Activated T-cell treated with anti-CD3 and anti-CD28 coated beads, Interleukin-2, amount 50 U/mL, for 72 hours (primary cell): Measurements from ENCODE around the gene LMBR1. TPM values are rescaled to one million over a fixed set of nuclear protein-coding genes. Genes with fewer than 3 reads are reported as not detected.
A peak's percentile ranks its signal among the peaks of the same experiment; 100 is the strongest.

Experiments
- ATAC-seq, 2 donors: fragments of 150-1000 bp; cut with Tn5 transposase; replicated peaks in 1 of 2; 2 replicates each; pipeline ENCODE4 v1.10.0; 2021; ENCODE audit warnings: moderate library complexity in 2 of 2, mild to moderate bottlenecking in 1 of 2
- DNase-seq, 2 donors: peaks; one replicate each; pipeline ENCODE4 v3.0.0; 2021 to 2022; ENCODE audit warnings: mixed read lengths in 1 of 2
- H3K27ac Mint-ChIP-seq: one replicate; pipeline ENCODE4 v1.8.0; 2022; ENCODE audit warnings: mild to moderate bottlenecking, moderate library complexity, mixed read lengths
- H3K27me3 Mint-ChIP-seq: one replicate; pipeline ENCODE4 v1.8.0; 2022; ENCODE audit warnings: low read depth, mixed read lengths
- H3K36me3 Mint-ChIP-seq, 2 donors: one replicate each; pipeline ENCODE4 v1.8.0; 2022; ENCODE audit warnings: mixed read lengths in 2 of 2, mild to moderate bottlenecking in 1 of 2; ENCODE audit not compliant: insufficient read depth in 2 of 2
- H3K4me1 Mint-ChIP-seq: one replicate; pipeline ENCODE4 v1.8.0; 2022; ENCODE audit warnings: low read depth, mixed read lengths
- H3K4me3 Mint-ChIP-seq, 2 donors: one replicate each; pipeline ENCODE4 v1.8.0; 2022; ENCODE audit warnings: mild to moderate bottlenecking in 2 of 2, mixed read lengths in 2 of 2, moderate library complexity in 2 of 2
- H3K9me3 Mint-ChIP-seq, 2 donors: one replicate each; pipeline ENCODE4 v1.8.0; 2022; ENCODE audit warnings: mixed read lengths in 2 of 2
- total RNA-seq, 2 donors: library from RNA; stranded (reverse); gene quantifications; one replicate each; pipeline ENCODE4 v1.2.3, GENCODE V29; 2022

The LMBR1 gene
- total RNA-seq, 2 donors from 2014 or later, result 88.2 to 88.6 TPM

DNA sequence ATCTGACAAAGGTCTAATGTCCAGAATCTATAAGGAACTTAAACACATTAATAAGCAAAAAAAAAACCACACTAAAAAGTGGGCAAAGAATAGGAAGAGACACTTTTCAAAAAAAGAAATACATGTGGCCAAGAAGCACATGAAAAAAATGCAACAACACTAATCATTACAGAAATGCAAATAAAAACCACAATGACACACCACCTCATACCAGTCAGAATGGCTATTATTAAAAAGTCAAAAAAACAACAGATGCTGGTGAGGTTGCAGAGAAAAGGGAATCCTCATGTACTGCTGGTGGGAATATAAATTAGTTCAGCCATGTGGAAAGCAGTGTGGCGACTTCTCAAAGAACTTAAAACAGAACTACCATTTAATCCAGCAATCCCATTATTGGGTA, 119.0 kb downstream of the LMBR1 start:
- no peak for ATAC-seq
- peaks cover 9 to 28% of the 10 kb centered on the region in 2 donors for H3K36me3 Mint-ChIP-seq
- no peak overlapping the region for H3K27ac Mint-ChIP-seq
- no peak for DNase-seq
- H3K27me3 Mint-ChIP-seq, result no peaks in the 10 kb centered on the region
- H3K4me1 Mint-ChIP-seq, result peaks cover 74% of the 10 kb centered on the region
- peak overlapping the region in 1 of 2 donors; percentile 3 for H3K4me3 Mint-ChIP-seq
- H3K9me3 Mint-ChIP-seq, result peaks cover 6 to 15% of the 10 kb centered on the region in 2 donors

DNA sequence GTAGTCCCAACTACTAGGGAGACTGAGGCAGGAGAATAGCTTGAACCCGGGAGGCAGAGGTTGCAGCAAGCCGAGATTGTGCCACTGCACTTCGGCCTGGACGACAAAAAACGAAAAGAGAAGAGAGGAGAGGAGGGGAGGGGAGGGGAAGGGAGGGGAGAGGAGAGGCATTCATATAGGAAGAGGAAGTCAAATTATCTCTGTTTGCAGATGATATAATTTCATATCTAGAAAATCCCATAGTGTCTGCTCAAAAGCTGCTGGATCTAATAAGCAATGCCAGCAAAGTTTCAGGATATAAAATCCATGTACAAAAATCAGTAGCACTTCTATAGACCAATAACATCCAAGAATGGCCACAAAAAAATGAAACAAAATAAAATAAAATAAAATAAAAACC, 120.3 kb downstream of the LMBR1 start:
- H3K4me1 Mint-ChIP-seq, result peaks cover 68% of the 10 kb centered on the region

DNA sequence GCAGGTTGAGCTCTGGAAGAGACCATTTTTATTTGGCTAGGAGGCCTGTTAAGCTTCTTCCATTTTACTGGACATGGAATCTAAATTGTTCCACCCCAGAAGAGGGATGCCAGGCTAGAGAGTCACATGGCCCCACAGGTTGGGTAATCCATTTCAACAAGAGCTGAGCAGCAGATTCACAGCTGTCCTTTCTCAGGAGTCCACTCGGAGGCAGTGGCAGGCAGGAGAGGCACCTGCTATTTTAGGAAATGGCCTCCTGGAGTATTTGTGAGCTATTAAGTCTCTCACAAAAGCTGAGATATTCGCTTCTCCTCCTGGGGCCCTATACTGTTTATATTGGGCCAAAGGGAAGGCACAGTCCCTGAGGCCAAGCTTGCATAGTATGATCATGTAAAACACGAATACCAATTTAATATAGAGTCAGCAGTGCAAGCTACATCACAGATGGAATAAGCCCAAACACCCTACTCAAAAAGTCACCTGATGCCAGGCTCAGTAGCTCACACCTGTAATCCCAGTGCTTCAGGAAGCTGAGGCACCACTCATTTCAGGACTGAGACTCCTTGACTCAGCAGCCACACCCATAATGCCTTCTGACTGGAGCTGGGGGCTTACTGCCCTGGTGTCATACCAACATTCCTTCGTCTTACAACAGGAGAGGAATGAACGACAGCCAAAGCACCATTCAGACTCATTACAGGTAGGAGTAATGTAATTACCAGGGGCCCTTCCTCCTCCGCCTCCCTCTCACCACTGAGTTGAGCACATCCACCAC, 124.1 kb downstream of the LMBR1 start:
- peaks cover 6 to 16% of the 10 kb centered on the region in 2 donors for H3K36me3 Mint-ChIP-seq
- peak; percentile 95 to 96 for ATAC-seq
- peaks cover 0 to 6% of the 10 kb centered on the region in 2 donors for H3K9me3 Mint-ChIP-seq
- no peaks in the 10 kb centered on the region for H3K27me3 Mint-ChIP-seq
- H3K4me3 Mint-ChIP-seq, result peak overlapping the region in 1 of 2 donors; percentile 15
- H3K4me1 Mint-ChIP-seq, result peaks cover 58% of the 10 kb centered on the region
- H3K27ac Mint-ChIP-seq, result peak overlapping the region; percentile 5
- peak; percentile 32 to 58 for DNase-seq

More for the DNA sequence above, 120.3 kb downstream of the LMBR1 start:
- DNase-seq (no peak), ATAC-seq (no peak)
- H3K4me3 Mint-ChIP-seq, result no peak overlapping the region
- peaks cover 6 to 15% of the 10 kb centered on the region in 2 donors for H3K9me3 Mint-ChIP-seq
- no peak overlapping the region for H3K27ac Mint-ChIP-seq
- peaks cover 9 to 28% of the 10 kb centered on the region in 2 donors for H3K36me3 Mint-ChIP-seq
- no peaks in the 10 kb centered on the region for H3K27me3 Mint-ChIP-seq

DNA sequence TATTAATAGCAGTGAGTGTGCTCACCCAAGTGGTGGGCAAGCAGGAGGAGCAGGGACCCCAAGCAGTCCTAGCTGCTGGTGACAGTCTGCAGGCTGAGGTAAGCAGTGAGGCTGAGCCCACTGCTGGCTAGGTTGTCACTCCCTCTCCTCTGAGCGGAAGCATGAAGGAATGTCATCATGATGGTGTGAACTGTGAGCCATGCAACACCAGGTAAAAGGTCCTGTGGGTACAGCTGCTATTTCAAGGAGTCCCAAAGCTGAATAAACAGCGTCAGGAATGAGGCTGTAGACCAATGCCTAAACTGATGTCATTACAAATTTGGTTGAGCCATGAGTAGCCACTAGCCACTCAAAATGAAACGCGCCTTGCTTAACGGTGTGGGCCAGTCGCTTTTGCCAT, 126.3 kb downstream of the LMBR1 start:
- Mint-ChIP-seq H3K36me3 (peaks cover 5 to 14% of the 10 kb centered on the region in 2 donors), H3K4me1 (peaks cover 44% of the 10 kb centered on the region), H3K27me3 (no peaks in the 10 kb centered on the region), H3K27ac (no peak overlapping the region), H3K9me3 (no peaks in the 10 kb centered on the region), H3K4me3 (no peak overlapping the region)
- no peak for ATAC-seq
- DNase-seq, result no peak

DNA sequence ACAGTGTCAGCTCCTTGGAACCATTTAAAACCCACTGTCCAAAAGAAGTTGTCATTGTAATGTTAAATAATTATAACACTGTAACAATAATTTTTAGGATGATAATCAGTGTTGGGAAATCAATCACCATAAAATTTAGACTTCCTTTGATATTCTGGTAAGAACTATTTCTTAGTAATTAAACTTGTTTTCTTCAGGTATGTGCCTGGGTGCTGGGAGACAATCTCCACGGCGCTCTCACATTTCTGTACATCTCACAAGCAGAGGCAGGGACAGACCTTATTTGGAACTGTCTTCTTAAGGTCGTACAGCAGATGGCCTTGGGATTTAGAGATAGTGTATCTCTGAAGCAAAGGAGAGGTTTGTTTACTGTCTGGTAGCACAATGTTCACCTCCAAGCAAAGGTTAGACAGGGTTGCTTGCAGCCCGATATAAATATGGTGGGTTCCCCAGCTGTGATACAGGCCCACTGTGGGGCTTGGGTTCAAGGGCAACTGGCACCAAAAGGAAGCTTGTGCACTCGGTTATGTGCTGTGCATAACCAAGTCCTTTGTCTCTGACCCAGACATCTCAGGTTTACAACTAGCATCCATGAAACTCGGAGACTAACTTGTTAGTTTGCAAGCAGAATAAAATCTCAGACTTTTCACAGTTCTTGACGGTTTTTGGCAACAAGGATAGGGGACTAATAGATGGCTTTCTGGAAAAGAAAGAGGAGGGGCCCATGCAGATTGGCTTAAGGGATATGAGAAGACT, 126.9 kb downstream of the LMBR1 start:
- Mint-ChIP-seq H3K27ac (no peak overlapping the region), H3K4me3 (no peak overlapping the region), H3K36me3 (peaks cover 5 to 14% of the 10 kb centered on the region in 2 donors), H3K9me3 (no peaks in the 10 kb centered on the region), H3K4me1 (peaks cover 39% of the 10 kb centered on the region), H3K27me3 (no peaks in the 10 kb centered on the region)
- ATAC-seq, result no peak
- no peak for DNase-seq

DNA sequence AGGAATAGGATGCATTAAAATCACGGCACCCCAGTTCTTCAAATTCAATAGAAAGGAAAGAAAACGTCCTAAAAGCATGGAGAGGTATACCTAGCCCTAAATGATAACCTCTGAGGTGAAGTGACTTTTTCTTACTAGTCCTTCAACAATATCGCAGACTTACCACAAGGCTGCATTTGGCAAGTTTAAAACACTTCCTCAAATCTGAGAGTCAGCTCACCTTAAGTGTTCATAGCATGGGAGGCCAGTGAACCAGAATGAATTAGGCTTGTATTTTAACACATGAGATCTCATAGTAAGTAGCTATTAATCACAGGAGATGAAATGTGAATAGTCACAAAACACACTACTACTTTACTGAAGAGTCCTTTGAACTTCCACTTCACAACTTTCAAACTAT, 128.2 kb downstream of the LMBR1 start:
- ATAC-seq (no peak), DNase-seq (no peak)
- no peaks in the 10 kb centered on the region for H3K27me3 Mint-ChIP-seq
- H3K36me3 Mint-ChIP-seq, result peaks cover 14 to 25% of the 10 kb centered on the region in 2 donors
- peaks cover 27% of the 10 kb centered on the region for H3K4me1 Mint-ChIP-seq
- no peak overlapping the region for H3K4me3 Mint-ChIP-seq
- peaks cover 4 to 10% of the 10 kb centered on the region in 2 donors for H3K9me3 Mint-ChIP-seq
- H3K27ac Mint-ChIP-seq, result no peak overlapping the region

DNA sequence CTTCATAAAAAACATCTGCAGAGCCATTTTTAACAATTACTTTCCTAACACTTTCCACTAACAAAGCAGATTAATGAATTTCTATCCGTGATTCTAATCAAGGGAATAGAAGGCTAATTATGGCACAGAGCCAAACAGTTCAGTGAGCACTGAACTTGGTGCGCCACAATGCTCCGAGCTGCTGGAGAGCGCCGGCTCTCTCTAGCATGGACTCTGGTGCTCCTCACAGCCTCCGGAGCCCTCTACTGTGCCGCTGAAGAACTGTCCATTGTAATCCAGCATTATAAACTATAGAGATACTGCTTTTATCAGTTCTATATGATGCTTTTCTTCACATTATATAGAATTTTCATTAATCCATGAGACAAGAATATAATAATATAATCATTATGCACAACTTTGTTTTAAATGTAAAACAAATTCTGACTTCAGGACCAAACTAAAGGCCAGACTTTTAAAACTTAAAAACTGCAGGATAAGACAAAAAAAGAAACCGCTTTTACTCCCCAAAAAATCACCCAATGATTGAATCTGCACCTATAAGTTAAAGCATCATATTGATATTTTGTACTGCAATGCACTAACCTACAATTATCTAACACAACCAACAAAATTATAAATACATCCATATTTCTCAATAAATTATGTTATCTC, 128.8 kb downstream of the LMBR1 start:
- H3K27ac Mint-ChIP-seq, result no peak overlapping the region
- H3K4me3 Mint-ChIP-seq, result no peak overlapping the region
- H3K4me1 Mint-ChIP-seq, result peaks cover 21% of the 10 kb centered on the region
- DNase-seq, result no peak
- peaks cover 17 to 31% of the 10 kb centered on the region in 2 donors for H3K36me3 Mint-ChIP-seq
- peak in 1 of 2 donors; percentile 46 for ATAC-seq
- no peaks in the 10 kb centered on the region for H3K27me3 Mint-ChIP-seq
- peaks cover 7 to 12% of the 10 kb centered on the region in 2 donors for H3K9me3 Mint-ChIP-seq

DNA sequence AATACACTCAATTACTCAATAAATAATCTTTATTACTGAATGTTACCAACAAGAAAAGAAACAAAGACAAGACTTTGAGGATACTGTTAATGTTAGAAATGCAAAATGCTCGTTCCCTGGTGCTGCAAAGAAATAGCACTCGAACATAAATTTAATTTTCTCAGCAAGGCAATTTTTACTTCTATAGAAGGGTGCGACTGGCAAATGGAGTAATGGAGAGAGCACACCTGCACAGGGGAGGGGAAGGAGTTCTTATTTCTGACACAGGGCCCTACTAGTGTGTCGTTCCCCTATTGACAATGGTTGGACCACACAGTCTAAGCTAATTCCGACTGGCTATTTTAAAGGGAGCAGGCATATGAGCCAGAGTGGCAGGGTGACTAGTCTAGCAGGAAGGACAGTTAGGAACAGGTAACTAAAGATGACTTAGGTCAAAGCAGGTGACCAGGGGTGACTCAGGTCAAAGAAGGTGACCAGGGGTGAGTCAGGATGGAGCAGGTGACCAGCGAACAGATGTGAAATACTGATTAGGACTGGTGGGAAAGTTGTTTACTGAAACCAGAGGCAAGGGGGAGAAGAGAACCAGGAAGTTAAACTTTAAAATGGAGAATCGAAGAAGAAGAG, 133.3 kb downstream of the LMBR1 start:
- peaks cover 14 to 36% of the 10 kb centered on the region in 2 donors for H3K36me3 Mint-ChIP-seq

DNA sequence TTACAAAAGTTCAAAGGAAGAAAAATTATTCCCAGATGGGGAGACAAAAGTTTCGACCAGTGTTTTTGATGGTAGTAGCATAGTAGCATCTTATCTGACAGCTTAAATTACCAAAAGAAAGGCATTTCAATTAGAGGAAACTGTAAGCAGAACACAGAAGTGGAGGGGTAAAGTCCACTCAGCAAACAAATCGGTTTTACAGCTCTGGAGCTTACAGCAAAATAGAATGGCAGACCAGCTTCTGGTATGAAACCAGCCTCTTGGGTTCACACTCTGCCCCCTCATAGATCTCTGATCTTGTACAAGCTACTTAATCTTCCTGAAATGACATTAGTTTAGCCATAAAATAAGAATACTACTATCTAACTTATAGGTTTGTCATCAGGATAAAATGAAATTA, 133.8 kb downstream of the LMBR1 start:
- Mint-ChIP-seq H3K9me3 (peaks cover 9 to 17% of the 10 kb centered on the region in 2 donors), H3K27me3 (no peaks in the 10 kb centered on the region), H3K36me3 (peaks cover 14 to 38% of the 10 kb centered on the region in 2 donors)

More for the DNA sequence above, 133.3 kb downstream of the LMBR1 start:
- ATAC-seq (no peak), DNase-seq (no peak)
- H3K27ac Mint-ChIP-seq, result no peak overlapping the region
- peaks cover 9 to 17% of the 10 kb centered on the region in 2 donors for H3K9me3 Mint-ChIP-seq
- H3K27me3 Mint-ChIP-seq, result no peaks in the 10 kb centered on the region
- peaks cover 4% of the 10 kb centered on the region for H3K4me1 Mint-ChIP-seq
- H3K4me3 Mint-ChIP-seq, result no peak overlapping the region

DNA sequence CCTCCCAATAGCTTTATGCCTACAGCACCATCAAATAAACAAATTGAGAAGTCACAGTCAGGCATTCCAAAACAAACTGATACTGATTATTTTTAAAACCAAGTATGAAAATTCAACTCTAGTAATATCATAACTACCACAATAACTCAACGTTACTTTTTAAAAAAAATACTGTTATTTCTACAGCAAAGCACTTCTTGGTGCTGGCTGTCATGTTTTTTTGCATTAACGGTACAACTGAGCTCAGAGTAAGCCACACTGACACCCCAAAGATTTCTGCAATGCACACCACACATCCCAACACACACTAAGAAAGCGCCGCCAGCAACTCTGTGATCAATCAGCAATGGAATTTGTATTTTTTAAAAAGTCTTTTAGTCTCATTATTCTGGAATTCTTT, 138.8 kb downstream of the LMBR1 start:
- Mint-ChIP-seq H3K9me3 (peaks cover 2 to 5% of the 10 kb centered on the region in 2 donors), H3K4me1 (no peaks in the 10 kb centered on the region), H3K36me3 (peaks cover 4 to 22% of the 10 kb centered on the region in 2 donors), H3K27ac (peak overlapping the region; percentile 87), H3K27me3 (no peaks in the 10 kb centered on the region), H3K4me3 (peak overlapping the region in 1 of 2 donors; percentile 58)
- DNase-seq (no peak), ATAC-seq (peak; percentile 16 to 35)

More for the DNA sequence above, 133.8 kb downstream of the LMBR1 start:
- ATAC-seq (no peak), DNase-seq (no peak)
- Mint-ChIP-seq H3K4me1 (peaks cover 4% of the 10 kb centered on the region), H3K27ac (peak overlapping the region; percentile 45), H3K4me3 (no peak overlapping the region)

DNA sequence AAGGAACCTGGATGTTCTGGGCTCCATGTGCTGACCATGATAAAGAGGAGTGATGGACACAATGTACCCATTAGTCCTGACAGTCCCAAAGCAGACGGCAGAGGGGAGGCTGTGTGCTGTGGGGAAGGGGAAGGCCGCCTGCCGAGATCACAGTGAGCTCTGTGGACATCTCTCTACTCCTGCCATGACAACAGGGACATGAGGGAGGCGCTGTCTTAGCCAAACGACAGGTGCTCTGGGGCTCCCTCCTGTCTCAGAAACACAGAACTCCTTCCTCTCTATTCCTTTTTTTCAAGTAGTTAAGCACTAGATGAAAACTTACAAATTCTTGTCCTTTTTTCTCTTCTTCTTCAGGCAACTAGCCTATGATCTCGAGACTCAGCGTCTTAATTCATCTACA, 139.4 kb downstream of the LMBR1 start:
- DNase-seq (no peak), ATAC-seq (no peak)
- Mint-ChIP-seq H3K27ac (no peak overlapping the region), H3K27me3 (no peaks in the 10 kb centered on the region), H3K9me3 (peaks cover 0 to 2% of the 10 kb centered on the region in 2 donors), H3K4me1 (no peaks in the 10 kb centered on the region), H3K36me3 (peaks cover 4 to 17% of the 10 kb centered on the region in 2 donors), H3K4me3 (peak overlapping the region in 1 of 2 donors; percentile 58)

DNA sequence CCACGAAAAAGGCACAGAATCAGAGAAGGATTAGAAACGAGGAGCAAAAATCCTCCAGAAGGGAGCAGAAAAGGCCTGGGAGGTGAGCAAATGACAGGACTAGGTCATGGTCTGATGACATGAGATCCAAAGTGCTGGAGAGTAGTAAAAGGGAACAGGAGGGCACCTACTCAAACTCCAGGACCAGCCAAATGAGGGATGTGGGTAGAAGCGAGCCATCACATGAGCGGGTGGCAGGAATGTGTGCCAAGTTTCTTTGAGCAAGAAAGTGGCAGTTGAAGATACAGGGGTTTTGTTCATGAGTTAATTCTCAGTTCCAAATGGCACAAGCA, 139.8 kb downstream of the LMBR1 start:
- no peaks in the 10 kb centered on the region for H3K4me1 Mint-ChIP-seq
- no peaks in the 10 kb centered on the region for H3K9me3 Mint-ChIP-seq
- H3K27ac Mint-ChIP-seq, result no peak overlapping the region
- ATAC-seq (no peak), DNase-seq (no peak)
- H3K4me3 Mint-ChIP-seq, result no peak overlapping the region
- peaks cover 4 to 12% of the 10 kb centered on the region in 2 donors for H3K36me3 Mint-ChIP-seq
- H3K27me3 Mint-ChIP-seq, result no peaks in the 10 kb centered on the region
